Activated CD4-positive, alpha-beta T cell treated with anti-CD3 and anti-CD28 coated beads, Interleukin-2, amount 50 U/mL, for 1 hour (primary cell): Measurements from ENCODE around the gene ZBTB37.
A peak's percentile ranks its signal among the peaks of the same experiment; 100 is the strongest.
"Not testable (repeated sequence)": the region's sequence is repeated elsewhere in the genome, so short reads cannot be mapped to it uniquely, and the experiment has no call there.

ENCODE experiments used
- DNase-seq: peaks from one replicate; pipeline ENCODE4 v3.0.0-alpha.2; 2020

ZBTB37 gene

DNA sequence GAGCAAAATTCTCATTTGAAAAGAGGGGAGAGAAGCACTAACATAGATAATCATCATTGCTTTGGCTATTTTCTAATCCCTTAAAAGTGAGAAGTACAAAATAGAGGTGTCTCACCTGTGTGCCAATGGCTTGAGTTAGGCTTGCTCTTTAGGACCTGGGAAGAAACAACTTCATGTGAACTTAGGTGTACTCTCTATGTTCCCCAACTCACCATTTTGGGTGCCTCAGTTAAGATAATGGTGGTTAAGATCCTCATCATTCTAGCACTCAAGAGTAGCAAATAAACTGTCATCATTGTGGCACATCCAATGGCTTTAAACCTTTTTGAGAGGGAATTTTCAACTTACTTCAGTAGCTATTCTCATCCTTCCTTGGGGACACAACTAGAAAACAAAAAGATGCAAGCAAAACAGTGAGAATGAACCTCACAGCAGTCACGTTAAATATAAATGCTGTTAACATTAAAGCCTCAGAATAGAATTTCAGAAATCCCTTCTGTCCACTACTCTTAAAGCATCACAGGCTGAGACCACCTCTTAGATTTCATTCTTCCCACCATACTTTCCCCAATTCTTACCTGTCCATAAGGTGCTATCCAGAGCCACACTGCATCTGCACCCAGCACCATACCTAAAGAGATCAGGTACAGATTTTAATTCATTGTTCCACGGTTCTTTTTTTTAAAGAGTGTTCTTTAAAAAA, 1.6 kb upstream of the ZBTB37 start:
- DNase-seq, result no peak

DNA sequence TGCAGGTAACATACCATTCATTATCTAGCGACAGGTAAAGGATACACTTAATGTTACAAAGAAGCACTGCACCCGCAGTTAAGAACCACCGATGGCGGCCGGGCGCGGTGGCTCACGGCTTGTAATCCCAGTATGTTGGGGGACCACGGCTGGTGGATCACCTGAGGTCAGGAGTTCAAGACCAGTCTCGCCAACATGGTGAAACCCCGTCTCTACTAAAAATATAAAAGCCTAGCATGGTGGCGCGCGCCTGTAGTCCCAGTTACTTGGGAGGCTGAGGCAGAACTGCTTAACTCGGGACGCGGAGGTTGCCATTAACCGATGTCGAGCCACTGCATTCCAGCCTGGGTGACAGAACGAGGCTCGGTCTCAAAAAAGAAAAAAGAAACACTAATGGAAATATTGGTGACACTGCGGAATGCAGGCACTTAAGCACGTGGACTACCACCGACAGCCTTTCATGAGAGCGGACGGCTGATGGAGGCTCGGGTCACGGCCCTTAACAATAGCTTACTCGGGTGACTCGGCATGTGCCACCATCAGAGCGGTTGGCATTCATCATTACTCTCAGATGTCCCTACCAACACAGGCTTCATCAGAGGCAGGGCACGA, 933 bp upstream of the ZBTB37 start:
- no peak for DNase-seq

- peak; percentile 99 for DNase-seq
Measured at GRCh38 chr1:173867753-173868265, 371 bp upstream of the ZBTB37 start, which contains the start of gene GAS5. Gene GAS5 (minus strand): TSS chr1:173867989.

GRCh38 chr1:173869021-173869359, 810 bp downstream of the ZBTB37 start:
- DNase-seq, result no peak

GRCh38 chr1:173870252-173871075, 2.3 kb downstream of the ZBTB37 start:
- DNase-seq, result no peak

GRCh38 chr1:173871091-173871490, 2.9 kb downstream of the ZBTB37 start:
- no peak for DNase-seq

- no peak for DNase-seq
Measured at GRCh38 chr1:173871500-173871899, 3.3 kb downstream of the ZBTB37 start.

DNA sequence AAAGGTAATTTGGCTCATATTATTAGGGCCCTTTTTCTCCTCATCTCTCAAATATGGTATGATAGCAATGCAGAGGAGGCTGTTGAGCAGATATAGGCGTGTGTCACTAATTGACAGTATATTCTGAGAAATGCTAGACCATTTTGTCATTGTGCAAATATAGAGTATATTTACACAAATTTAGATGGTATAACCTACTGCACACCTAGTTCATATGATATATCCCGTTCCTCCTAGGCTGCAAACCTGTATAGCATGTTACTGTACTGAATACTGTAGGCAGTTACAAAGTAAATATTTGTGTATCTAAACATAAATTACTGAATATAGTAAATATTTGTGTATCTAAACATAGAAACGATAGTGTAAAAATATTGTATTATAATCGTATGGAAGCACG, 8.6 kb downstream of the ZBTB37 start:
- DNase-seq, result no peak

GRCh38 chr1:173878251-173878650, 10.1 kb downstream of the ZBTB37 start:
- DNase-seq, result no peak

- DNase-seq, result not testable (repeated sequence)
Measured at GRCh38 chr1:173881117-173881516, 12.9 kb downstream of the ZBTB37 start.

- no peak for DNase-seq
Measured at GRCh38 chr1:173884701-173885100, 16.5 kb downstream of the ZBTB37 start.

DNA sequence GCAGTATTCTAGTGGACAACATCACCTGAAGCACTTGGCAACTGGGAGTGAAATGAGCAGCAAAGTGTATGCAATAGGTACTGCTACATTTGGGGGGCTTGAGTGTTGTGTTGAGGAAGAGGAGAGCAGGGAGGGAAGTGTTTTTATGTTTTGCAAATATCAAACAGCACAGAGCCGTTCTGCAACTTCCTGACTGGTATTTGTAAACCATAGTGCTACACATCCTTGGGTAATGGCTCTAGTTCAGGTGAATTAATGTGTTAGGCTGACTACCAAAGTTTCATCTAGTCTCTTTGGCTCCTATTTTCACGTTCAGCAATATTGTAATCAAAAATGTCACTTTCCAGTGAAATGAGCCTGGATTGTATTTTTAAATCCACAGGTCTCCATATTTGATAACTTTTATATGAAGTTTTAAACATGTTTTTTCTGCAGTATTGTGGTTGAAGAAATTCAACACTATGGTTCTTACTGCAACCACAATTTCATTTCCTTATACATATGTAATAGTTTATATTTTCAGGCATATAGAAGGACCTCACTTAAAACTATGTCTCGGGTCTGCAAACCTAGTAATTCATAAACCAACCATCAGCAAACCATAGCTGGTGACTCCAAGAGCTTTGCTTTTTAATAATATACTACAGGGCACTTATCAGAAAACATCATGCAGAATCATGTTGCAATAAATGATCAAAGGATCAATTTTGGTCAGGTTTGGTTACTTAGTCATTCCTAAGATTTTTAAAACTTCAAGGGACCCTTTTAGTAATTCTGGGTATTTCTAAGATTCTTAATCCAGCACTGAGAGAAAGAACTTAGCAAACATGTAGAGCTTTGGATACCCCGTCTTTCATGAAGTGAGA, 18.8 kb downstream of the ZBTB37 start:
- no peak for DNase-seq

GRCh38 chr1:173887627-173888026, 19.4 kb downstream of the ZBTB37 start:
- no peak for DNase-seq

DNA sequence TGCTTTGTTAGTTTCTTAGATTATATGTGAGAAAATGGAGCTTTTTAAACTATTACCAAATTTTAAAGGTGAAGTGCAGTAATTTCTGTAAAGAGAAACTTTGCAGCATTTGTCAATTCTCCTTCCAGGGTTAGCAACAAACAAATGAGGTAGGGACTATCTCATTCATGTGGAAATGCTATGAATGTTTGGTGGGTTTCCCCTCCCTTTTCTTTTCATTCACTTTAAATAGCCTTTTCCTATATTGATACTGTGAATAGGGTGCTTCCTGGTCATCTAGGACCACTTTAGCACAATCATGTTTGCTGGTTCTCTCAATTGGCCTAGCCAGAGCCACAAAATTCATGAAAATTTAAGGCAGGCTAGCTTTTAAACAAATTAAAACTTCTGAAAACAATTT, 20.6 kb downstream of the ZBTB37 start:
- DNase-seq, result no peak

GRCh38 chr1:173889885-173890284, 21.7 kb downstream of the ZBTB37 start:
- DNase-seq, result no peak

- DNase-seq, result no peak
Measured at GRCh38 chr1:173893611-173894010, 25.4 kb downstream of the ZBTB37 start.

DNA sequence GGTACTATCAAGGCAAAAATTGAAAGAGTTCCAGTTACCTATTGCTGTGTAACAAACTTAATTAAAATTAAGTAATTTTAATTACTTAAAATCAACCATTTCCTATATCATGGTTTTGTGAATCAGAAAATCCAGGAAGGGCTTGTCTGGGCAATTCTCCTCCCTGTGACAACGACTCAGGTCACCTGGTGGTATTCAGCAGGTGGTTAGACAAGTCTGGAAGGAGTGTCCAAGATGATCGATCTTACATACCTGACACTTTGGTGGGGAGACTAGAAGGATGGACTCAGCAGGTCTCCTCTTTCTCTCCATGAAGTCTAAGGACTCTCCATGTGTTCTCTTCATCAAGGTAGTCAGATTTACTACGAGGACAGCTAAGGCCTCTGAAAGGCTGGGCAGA, 26.0 kb downstream of the ZBTB37 start:
- no peak for DNase-seq

DNA sequence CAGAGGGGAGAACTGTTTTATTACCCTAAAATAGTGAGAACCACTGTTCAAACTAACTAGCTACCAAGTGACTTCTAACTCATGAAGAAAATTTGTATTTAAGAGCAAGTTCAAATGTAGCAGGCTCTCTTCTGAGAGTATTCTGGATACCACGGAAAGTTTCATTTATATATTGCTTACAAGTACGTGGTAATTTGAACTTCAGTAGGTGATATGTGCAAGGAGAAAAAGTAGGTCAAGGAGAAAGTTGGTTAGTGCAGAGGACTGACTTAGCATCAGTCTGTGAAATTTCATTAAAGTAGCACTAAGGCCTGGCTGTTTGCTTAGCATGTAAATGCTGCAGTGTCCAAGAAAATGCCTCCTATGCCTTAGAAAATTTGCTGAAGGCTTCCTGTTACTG, 32.2 kb downstream of the ZBTB37 start:
- DNase-seq, result no peak

DNA sequence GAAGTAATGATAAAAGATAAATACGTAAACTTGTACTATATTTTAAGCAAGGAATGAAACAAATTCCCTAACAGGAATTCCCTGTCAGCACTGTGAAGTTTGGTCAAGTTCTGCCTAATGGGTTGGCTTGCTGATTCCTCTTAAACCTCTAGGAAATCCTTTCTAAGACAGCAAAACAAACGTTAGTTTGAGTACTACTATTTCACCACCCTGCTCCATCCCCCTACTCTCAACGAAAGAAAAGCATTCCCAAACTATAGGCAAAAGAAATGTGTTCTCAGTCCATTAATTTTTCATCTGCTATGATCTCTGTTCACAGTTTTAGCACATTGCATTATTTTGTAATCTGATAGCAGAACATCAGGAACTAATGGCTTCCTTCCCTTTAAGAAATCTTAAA, 32.8 kb downstream of the ZBTB37 start:
- no peak for DNase-seq

DNA sequence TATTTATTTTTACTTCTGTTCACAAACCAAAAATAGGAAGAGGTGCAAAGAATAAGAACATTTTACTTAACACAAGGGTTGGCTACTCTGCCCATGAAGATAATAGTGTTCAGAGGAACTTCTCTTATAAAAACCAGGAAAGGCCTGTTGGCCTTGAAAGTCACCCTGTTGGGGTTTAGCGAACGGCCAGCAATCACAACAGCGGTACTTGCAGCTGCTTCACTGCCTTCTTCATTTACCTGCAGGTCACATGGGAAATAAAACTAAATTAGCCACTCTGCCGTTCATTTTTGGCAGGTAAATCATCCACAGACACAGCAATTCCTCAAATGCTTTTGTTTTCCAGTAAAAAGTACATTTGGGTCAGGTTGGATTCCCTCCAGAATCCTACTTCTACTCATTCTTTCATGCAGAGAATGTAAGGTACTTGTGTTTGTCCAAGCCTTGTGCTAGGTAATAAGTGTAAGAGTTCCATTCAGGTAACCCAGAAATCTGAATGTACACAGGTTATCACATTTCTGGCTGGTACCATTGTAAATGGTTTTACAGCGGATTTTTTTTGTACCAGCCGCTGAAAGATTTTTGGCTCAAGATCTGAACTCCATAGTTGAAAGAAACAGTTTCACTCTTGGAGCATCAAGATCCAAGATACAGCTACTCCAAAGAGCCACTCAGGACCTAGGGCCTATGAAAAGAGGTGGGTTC, 35.8 kb downstream of the ZBTB37 start:
- DNase-seq, result no peak

DNA sequence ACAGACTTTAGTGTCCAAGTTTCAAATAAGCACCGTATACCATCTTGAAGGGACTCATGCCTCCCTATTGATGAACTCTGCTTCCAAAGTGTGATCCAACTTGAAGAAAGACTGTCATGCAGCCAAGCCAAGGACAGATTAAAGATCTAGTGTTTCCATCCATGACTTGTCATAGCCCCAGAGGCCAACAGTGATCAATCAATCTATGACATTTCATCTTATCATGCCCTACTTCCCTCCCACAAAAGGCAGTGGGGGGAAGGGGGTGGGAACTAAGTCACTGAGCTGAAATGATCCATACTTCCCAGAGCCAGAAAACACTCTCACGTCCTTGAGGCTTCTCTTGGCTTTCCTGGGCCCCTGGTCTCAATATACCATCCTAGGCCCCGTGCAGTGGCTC, 44.9 kb downstream of the ZBTB37 start:
- no peak for DNase-seq

DNA sequence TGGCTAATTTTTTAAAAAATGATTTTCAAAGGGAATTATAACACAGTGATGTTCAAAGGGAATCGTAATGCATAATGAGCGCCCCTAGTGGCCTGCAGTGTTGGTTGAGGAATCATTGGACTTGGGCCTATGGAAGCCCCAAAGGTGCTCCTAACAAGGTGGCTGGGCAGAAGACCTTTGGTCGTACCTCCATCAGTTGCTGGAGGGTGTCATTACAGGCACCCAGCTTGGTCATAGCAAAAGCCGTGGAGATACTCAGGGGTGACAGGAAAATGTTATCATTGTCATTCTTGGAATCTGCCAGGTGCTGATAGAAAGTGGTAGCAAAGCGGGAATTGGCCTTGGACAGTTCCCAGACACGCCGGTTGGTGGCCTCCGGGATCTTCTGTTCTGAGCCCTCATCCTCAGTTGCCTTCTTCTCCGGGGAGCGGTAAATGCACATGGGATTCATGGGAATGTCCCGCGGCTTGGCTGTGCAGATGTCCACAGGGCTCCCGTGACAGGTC, 46.2 kb downstream of the ZBTB37 start:
- DNase-seq, result peak; percentile 9
